Measurements from ENCODE around the gene TXNL1.
"Not testable (repeated sequence)": the region's sequence is repeated elsewhere in the genome, so short reads cannot be mapped to it uniquely, and the experiment has no call there.

The TXNL1 gene

DNA sequence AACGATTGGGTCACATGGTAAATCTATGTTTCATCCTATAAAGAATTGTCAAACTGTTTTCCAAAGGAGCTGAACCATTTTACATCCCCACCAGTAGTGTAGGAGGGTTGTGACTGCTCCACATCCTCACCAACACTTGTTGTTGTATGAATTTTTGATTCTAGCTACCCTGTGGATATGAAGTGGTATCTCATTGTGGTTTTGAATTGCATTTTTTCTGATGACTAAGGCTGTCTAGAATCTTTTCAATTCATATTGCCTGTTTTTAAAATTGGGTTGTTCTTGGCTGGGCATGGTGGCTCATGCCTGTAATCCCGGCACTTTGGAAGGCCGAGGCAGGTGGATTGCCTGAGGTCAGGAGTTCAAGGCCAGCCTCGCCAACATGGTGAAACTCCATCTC is 44.5 kb downstream of the TXNL1 start:
- Histone ChIP-seq H3K27me3 (ENCODE audit: control insufficient read depth, insufficient read depth, low read length) (no peaks in the 10 kb centered on the region), H3K36me3 (ENCODE audit: control insufficient read depth, low read depth, low read length) (no peaks in the 10 kb centered on the region), H3K27ac (ENCODE audit: low read length) (no peak overlapping the region), H3K4me1 (ENCODE audit: control insufficient read depth, low read depth, low read length) (peaks cover 9% of the 10 kb centered on the region), H3K9me3 (ENCODE audit: control insufficient read depth, low read depth, low read length) (no peaks in the 10 kb centered on the region), H3K9ac (ENCODE audit: low read length) (no peak overlapping the region), H3K4me3 (ENCODE audit: low read length) (no peak overlapping the region)

DNA sequence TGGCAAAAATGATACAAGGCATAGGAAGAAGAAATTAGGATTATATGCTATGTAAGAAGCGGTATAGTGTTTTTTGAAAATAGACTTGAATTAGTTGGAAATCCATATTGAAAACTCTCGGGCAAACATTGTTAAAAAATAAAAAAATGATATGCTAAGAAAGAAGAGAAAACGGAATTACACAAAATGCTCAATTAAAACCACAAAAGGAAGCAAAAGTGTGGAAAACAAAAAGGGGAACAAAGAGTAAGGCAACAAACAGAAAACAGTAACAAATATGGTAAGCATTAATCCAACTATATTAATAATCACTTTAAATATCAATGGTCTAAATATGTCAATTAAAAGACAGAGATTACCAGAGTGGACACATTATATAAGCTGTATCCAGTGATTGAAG is 58.4 kb downstream of the TXNL1 start:
- no peak overlapping the region for H3K9ac ChIP-seq (ENCODE audit: low read length)
- peaks cover 5% of the 10 kb centered on the region for H3K4me1 ChIP-seq (ENCODE audit: control insufficient read depth, low read depth, low read length)

DNA sequence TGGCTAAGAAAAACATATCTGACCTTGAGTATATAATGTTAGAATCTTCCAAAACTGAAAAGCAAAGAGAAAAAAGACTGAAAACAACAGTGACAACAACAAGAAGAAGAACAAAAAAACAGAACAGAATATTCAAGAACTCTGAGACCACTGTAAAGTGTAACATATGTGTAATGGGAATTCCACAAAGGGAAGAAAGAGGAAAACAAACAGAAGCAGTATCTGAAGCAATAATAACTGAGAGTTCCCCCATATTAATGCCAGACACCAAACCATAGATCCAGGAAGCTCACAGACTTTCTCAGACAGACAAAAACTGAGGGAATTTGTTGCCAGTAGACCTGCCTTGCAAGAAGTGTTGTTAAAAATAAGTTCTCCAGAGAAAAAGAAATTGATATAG is 58.9 kb downstream of the TXNL1 start:
- no peak overlapping the region for H3K4me3 ChIP-seq (ENCODE audit: low read length)
- H3K9me3 ChIP-seq (ENCODE audit: control insufficient read depth, low read depth, low read length) = no peaks in the 10 kb centered on the region
- H3K27me3 ChIP-seq (ENCODE audit: control insufficient read depth, insufficient read depth, low read length) = no peaks in the 10 kb centered on the region
- H3K4me1 ChIP-seq (ENCODE audit: control insufficient read depth, low read depth, low read length) = peaks cover 5% of the 10 kb centered on the region
- no peaks in the 10 kb centered on the region for H3K36me3 ChIP-seq (ENCODE audit: control insufficient read depth, low read depth, low read length)
- H3K9ac ChIP-seq (ENCODE audit: low read length) = no peak overlapping the region
- no peak overlapping the region for H3K27ac ChIP-seq (ENCODE audit: low read length)

More for the DNA sequence above, 58.4 kb downstream of the TXNL1 start:
- no peak overlapping the region for H3K27ac ChIP-seq (ENCODE audit: low read length)
- no peaks in the 10 kb centered on the region for H3K9me3 ChIP-seq (ENCODE audit: control insufficient read depth, low read depth, low read length)
- H3K27me3 ChIP-seq (ENCODE audit: control insufficient read depth, insufficient read depth, low read length) = no peaks in the 10 kb centered on the region
- H3K4me3 ChIP-seq (ENCODE audit: low read length) = no peak overlapping the region
- H3K36me3 ChIP-seq (ENCODE audit: control insufficient read depth, low read depth, low read length) = no peaks in the 10 kb centered on the region

DNA sequence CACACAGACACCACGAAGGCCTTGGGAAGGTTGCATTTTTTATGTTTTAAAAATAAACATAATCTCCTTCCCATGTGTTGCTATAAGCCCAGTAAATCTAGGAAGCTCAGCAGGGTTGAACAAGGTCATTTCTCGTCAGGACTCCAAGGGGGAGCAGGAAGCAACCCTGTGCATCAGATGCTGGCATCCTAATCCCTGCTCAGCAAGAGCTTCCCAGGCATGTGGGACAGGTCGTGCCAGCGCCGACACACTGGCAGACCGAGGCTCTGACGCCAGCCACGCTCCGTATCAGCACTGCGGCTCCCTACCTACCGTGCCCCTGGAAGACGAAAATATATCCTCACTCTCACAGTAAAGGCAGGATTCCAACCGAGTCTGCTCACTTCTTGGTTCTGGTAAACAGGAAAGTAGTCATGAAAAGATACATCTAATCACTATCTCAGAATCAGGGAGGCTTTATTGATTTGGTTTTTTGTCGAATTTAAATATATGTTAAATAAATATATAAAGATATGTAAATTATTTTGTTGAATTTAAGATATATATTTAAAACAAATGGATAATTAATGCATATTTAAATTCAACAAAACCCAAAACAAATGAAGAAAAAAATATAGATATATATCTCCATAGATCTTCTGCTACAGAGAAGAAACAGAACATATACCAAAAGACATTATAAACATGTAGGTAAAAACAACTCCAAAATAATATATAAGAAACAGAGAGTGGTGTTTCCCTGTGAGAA is 61.4 kb downstream of the TXNL1 start:
- Histone ChIP-seq H3K27me3 (ENCODE audit: control insufficient read depth, insufficient read depth, low read length) (no peaks in the 10 kb centered on the region), H3K9ac (ENCODE audit: low read length) (no peak overlapping the region), H3K9me3 (ENCODE audit: control insufficient read depth, low read depth, low read length) (no peaks in the 10 kb centered on the region), H3K4me3 (ENCODE audit: low read length) (no peak overlapping the region), H3K36me3 (ENCODE audit: control insufficient read depth, low read depth, low read length) (no peaks in the 10 kb centered on the region), H3K27ac (ENCODE audit: low read length) (no peak overlapping the region), H3K4me1 (ENCODE audit: control insufficient read depth, low read depth, low read length) (peaks cover 5% of the 10 kb centered on the region)

DNA sequence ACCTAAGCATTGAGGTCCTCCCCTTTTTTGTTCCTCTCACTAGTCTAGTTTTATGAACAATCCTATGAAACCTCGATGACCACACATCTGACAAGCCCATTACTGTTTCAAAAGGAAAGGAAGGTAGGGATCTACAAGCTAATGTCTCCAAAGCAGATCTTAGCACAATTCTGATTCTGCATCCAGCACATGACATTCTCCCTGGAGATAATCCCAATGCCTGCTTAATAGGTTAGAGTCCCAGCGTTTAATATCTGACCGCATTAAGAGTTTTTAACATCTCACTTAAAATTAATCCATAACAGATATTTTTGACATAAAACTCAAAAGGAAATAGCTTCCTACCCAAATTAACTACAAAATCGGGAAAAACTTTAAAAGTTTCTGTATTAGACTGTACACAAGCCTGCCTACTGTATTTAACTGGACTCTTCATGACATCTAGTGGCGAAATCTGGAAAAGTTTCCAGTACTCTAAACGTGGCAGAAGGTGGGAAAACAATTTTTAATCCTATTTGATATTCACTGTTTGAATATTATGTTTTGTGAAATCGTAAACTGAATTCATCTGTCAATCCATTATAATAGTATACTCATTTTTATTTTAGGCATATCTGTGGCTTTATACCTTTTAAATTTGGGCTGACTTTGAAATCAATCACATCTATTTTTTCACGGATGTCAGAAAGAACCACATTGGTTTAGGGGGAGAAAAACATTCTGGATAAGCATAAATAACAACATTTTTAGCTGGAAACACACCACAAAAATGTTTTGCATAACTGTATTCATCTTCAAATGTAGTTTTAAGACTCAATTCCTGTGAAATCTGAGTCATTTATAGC is 62.4 kb downstream of the TXNL1 start:
- Histone ChIP-seq H3K9me3 (ENCODE audit: control insufficient read depth, low read depth, low read length) (no peaks in the 10 kb centered on the region), H3K36me3 (ENCODE audit: control insufficient read depth, low read depth, low read length) (no peaks in the 10 kb centered on the region), H3K27me3 (ENCODE audit: control insufficient read depth, insufficient read depth, low read length) (no peaks in the 10 kb centered on the region), H3K4me3 (ENCODE audit: low read length) (no peak overlapping the region), H3K27ac (ENCODE audit: low read length) (no peak overlapping the region), H3K4me1 (ENCODE audit: control insufficient read depth, low read depth, low read length) (peaks cover 5% of the 10 kb centered on the region), H3K9ac (ENCODE audit: low read length) (no peak overlapping the region)

GRCh38 chr18:56574861-56575260 is 63.5 kb downstream of the TXNL1 start:
- Histone ChIP-seq H3K4me3 (ENCODE audit: low read length) (no peak overlapping the region), H3K9ac (ENCODE audit: low read length) (no peak overlapping the region), H3K27ac (ENCODE audit: low read length) (no peak overlapping the region), H3K4me1 (ENCODE audit: control insufficient read depth, low read depth, low read length) (peaks cover 5% of the 10 kb centered on the region), H3K36me3 (ENCODE audit: control insufficient read depth, low read depth, low read length) (no peaks in the 10 kb centered on the region), H3K27me3 (ENCODE audit: control insufficient read depth, insufficient read depth, low read length) (no peaks in the 10 kb centered on the region), H3K9me3 (ENCODE audit: control insufficient read depth, low read depth, low read length) (no peaks in the 10 kb centered on the region)

GRCh38 chr18:56572267-56572666 is 66.1 kb downstream of the TXNL1 start:
- not testable (repeated sequence) for H3K9me3 ChIP-seq (ENCODE audit: control insufficient read depth, low read depth, low read length); H3K4me1 ChIP-seq (ENCODE audit: control insufficient read depth, low read depth, low read length); H3K36me3 ChIP-seq (ENCODE audit: control insufficient read depth, low read depth, low read length); H3K27ac ChIP-seq (ENCODE audit: low read length); H3K27me3 ChIP-seq (ENCODE audit: control insufficient read depth, insufficient read depth, low read length); H3K4me3 ChIP-seq (ENCODE audit: low read length); H3K9ac ChIP-seq (ENCODE audit: low read length)

- H3K36me3 ChIP-seq (ENCODE audit: control insufficient read depth, low read depth, low read length) = no peaks in the 10 kb centered on the region
- H3K9me3 ChIP-seq (ENCODE audit: control insufficient read depth, low read depth, low read length) = no peaks in the 10 kb centered on the region
- H3K9ac ChIP-seq (ENCODE audit: low read length) = no peak overlapping the region
- no peaks in the 10 kb centered on the region for H3K4me1 ChIP-seq (ENCODE audit: control insufficient read depth, low read depth, low read length)
- no peak overlapping the region for H3K4me3 ChIP-seq (ENCODE audit: low read length)
- H3K27me3 ChIP-seq (ENCODE audit: control insufficient read depth, insufficient read depth, low read length) = no peaks in the 10 kb centered on the region
- H3K27ac ChIP-seq (ENCODE audit: low read length) = no peak overlapping the region
Observed at GRCh38 chr18:56570978-56571377, 67.4 kb downstream of the TXNL1 start.

- Histone ChIP-seq H3K4me1 (ENCODE audit: control insufficient read depth, low read depth, low read length) (no peaks in the 10 kb centered on the region), H3K9ac (ENCODE audit: low read length) (no peak overlapping the region), H3K4me3 (ENCODE audit: low read length) (no peak overlapping the region), H3K27ac (ENCODE audit: low read length) (no peak overlapping the region), H3K9me3 (ENCODE audit: control insufficient read depth, low read depth, low read length) (no peaks in the 10 kb centered on the region), H3K36me3 (ENCODE audit: control insufficient read depth, low read depth, low read length) (no peaks in the 10 kb centered on the region), H3K27me3 (ENCODE audit: control insufficient read depth, insufficient read depth, low read length) (no peaks in the 10 kb centered on the region)
Observed at GRCh38 chr18:56569416-56569815, 69.0 kb downstream of the TXNL1 start.

- no peaks in the 10 kb centered on the region for H3K36me3 ChIP-seq (ENCODE audit: control insufficient read depth, low read depth, low read length)
- H3K9ac ChIP-seq (ENCODE audit: low read length) = no peak overlapping the region
- no peaks in the 10 kb centered on the region for H3K4me1 ChIP-seq (ENCODE audit: control insufficient read depth, low read depth, low read length)
- H3K9me3 ChIP-seq (ENCODE audit: control insufficient read depth, low read depth, low read length) = no peaks in the 10 kb centered on the region
- no peaks in the 10 kb centered on the region for H3K27me3 ChIP-seq (ENCODE audit: control insufficient read depth, insufficient read depth, low read length)
- H3K4me3 ChIP-seq (ENCODE audit: low read length) = no peak overlapping the region
- no peak overlapping the region for H3K27ac ChIP-seq (ENCODE audit: low read length)
Observed at GRCh38 chr18:56568986-56569385, 69.4 kb downstream of the TXNL1 start.

- H3K36me3 ChIP-seq (ENCODE audit: control insufficient read depth, low read depth, low read length) = no peaks in the 10 kb centered on the region
- peaks cover 4% of the 10 kb centered on the region for H3K4me1 ChIP-seq (ENCODE audit: control insufficient read depth, low read depth, low read length)
- H3K27me3 ChIP-seq (ENCODE audit: control insufficient read depth, insufficient read depth, low read length) = no peaks in the 10 kb centered on the region
- H3K4me3 ChIP-seq (ENCODE audit: low read length) = no peak overlapping the region
- no peak overlapping the region for H3K27ac ChIP-seq (ENCODE audit: low read length)
- no peaks in the 10 kb centered on the region for H3K9me3 ChIP-seq (ENCODE audit: control insufficient read depth, low read depth, low read length)
- H3K9ac ChIP-seq (ENCODE audit: low read length) = no peak overlapping the region
Observed at GRCh38 chr18:56565551-56566345, 72.6 kb downstream of the TXNL1 start.

Measured in iPS-18a (cell line).